Bronchial epithelial cell (primary cell): ENCODE data around the gene ZCCHC24. TPM values are rescaled to one million over a fixed set of nuclear protein-coding genes. Genes with fewer than 3 reads are reported as not detected.

Experiments
- DNase-seq: peaks from one replicate; pipeline ENCODE4 v3.0.0-alpha.2; 2010; ENCODE audit warnings: low read depth
- FAIRE-seq: peaks from 2 replicates; lab custom pipeline; 2011; peaks lifted over from hg19 to GRCh38; lab: Jason Lieb, UNC
- H3K27me3 ChIP-seq: 2 replicates; pipeline ENCODE4 v1.5.1; 2011; ENCODE audit warnings: low read length; ENCODE audit not compliant: control insufficient read depth, insufficient read depth
- H3K36me3 ChIP-seq: 2 replicates; pipeline ENCODE4 v1.5.1; 2011; ENCODE audit warnings: low read length; ENCODE audit not compliant: control insufficient read depth, insufficient read depth
- H3K4me3 ChIP-seq: 2 replicates; pipeline ENCODE4 v1.5.1; 2011; ENCODE audit warnings: mild to moderate bottlenecking, low read depth, low read length, control low read depth
- CTCF ChIP-seq: IDR thresholded peaks from 2 replicates; pipeline ENCODE4 v1.5.1; 2011; ENCODE audit warnings: mild to moderate bottlenecking, moderate library complexity, low read length, control low read depth, inconsistent platforms; ENCODE audit not compliant: insufficient read depth, severe bottlenecking
- total RNA-seq: library from RNA; depleted of rRNA; stranded (reverse); fragments of >200 nt; gene quantifications from 2 replicates; pipeline ENCODE4 v1.2.1, GENCODE V29; 2014

The ZCCHC24 gene
- total RNA-seq, 1 donor from 2014 or later: 0.53 TPM

DNA sequence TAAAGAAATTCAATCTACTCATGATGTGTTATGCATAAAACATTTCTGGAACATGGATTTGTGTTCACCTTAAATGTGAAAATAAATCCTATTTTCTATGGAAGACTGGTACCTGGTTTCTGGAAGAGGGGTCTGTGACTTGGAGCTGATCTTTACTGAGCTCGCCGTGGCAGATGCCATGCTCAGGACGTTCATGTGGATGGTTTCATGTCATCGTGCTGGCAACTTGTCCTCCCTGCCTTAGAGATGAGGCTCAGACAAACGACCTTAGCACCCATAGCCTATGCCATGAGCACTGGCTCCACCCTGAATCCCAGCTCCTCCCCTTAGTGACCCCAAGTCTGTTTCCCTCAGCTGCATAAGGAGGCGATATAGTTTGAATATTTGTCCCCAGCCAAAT lies 90.8 kb downstream of the ZCCHC24 start:
- DNase-seq (no peak), FAIRE-seq (no peak)
- Histone ChIP-seq H3K4me3 (no peak overlapping the region), H3K27me3 (no peaks in the 10 kb centered on the region), H3K36me3 (peaks cover 30% of the 10 kb centered on the region)
- TF ChIP-seq CTCF: no peak

DNA sequence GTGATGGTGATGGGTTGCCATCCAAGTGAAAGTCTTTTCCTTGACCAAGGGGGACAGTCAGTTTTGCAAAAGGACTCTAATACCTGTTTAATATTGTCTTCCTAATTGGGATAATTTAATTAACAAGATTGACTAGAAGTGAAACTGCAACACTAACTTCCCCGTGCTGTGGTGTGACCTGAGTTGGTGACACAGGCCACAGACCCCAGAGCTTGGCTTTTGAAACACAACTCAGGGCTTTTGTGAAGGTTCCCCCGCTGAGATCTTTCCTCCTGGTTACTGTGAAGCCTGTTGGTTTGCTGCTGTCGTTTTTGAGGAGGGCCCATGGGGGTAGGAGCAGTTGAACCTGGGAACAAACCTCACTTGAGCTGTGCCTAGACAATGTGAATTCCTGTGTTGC lies 91.3 kb downstream of the ZCCHC24 start:
- Histone ChIP-seq H3K4me3 (no peak overlapping the region), H3K27me3 (no peaks in the 10 kb centered on the region), H3K36me3 (peaks cover 32% of the 10 kb centered on the region)
- no peak for FAIRE-seq
- TF ChIP-seq CTCF: no peak
- no peak for DNase-seq

DNA sequence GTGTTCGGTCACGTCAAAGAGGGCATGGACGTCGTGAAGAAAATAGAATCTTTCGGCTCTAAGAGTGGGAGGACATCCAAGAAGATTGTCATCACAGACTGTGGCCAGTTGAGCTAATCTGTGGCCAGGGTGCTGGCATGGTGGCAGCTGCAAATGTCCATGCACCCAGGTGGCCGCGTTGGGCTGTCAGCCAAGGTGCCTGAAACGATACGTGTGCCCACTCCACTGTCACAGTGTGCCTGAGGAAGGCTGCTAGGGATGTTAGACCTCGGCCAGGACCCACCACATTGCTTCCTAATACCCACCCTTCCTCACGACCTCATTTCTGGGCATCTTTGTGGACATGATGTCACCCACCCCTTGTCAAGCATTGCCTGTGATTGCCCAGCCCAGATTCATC lies 91.7 kb downstream of the ZCCHC24 start:
- H3K27me3 ChIP-seq: no peaks in the 10 kb centered on the region
- TF ChIP-seq CTCF: no peak
- DNase-seq (no peak), FAIRE-seq (no peak)
- peaks cover 35% of the 10 kb centered on the region for H3K36me3 ChIP-seq
- no peak overlapping the region for H3K4me3 ChIP-seq

- DNase-seq: no peak
- peaks cover 35% of the 10 kb centered on the region for H3K36me3 ChIP-seq
These were observed 92.4 kb downstream of the ZCCHC24 start for GRCh38 chr10:79353000-79353406.

DNA sequence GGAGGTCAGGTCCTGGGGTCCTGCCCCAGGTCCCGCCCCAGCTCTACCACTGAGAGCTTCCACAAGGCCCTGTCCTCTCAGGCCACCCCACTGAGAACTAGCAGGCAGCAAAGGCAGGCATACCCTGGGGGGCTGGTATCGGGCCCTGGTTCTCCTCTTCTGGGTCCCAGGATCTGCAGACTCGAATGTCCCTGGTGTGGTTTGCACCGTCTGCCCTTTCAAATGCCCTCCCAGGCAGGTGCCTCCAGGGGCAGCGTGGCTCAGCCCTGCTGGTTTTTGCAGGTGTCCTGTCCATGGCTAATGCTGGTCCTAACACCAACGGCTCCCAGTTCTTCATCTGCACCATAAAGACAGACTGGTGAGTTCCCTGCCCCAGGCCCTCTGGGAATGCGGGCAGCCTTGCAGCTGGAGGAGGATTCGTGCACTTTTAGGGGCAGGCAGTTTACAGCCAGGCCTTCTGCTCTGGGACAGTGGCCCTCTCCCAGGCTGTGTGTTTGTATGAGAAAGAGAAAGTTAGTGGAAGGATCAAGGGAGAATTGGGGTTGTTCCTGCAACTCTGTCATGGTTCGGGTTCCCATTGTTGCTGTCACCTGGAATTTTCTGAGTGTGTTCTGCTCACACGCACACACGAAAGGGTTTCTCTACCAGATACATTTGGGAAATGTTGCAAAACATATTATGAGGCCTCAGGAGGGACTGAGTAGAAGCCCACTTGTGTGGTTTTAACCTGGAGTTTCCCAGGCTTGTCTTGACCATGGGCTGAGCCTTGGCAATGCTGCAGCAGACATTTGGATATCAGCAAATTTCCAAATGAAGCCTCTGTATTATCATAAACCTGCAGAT lies 93.2 kb downstream of the ZCCHC24 start:
- FAIRE-seq: no peak

More at GRCh38 chr10:79353000-79353406, 92.4 kb downstream of the ZCCHC24 start:
- Histone ChIP-seq H3K27me3 (no peaks in the 10 kb centered on the region), H3K4me3 (no peak overlapping the region)
- TF ChIP-seq CTCF: no peak
- no peak for FAIRE-seq

More for the DNA sequence above, 93.2 kb downstream of the ZCCHC24 start:
- no peak overlapping the region for H3K4me3 ChIP-seq
- peaks cover 35% of the 10 kb centered on the region for H3K36me3 ChIP-seq
- TF ChIP-seq CTCF: no peak
- no peak for DNase-seq
- no peaks in the 10 kb centered on the region for H3K27me3 ChIP-seq
